HUES48 (cell line): ENCODE data around the gene ALOXE3.

ENCODE experiments used
- H3K27ac ChIP-seq: one replicate; pipeline ENCODE4 v1.7.0; 2013; ENCODE audit warnings: low read depth, low read length, inconsistent platforms
- H3K27me3 ChIP-seq: 2 replicates; pipeline ENCODE4 v1.6.1; 2013; ENCODE audit warnings: mild to moderate bottlenecking, low read length; ENCODE audit not compliant: control insufficient read depth, insufficient read depth
- H3K36me3 ChIP-seq: 2 replicates; pipeline ENCODE4 v1.6.1; 2013; ENCODE audit warnings: low read length; ENCODE audit not compliant: control insufficient read depth, insufficient read depth
- H3K4me1 ChIP-seq: 2 replicates; pipeline ENCODE4 v1.6.1; 2013; ENCODE audit warnings: mild to moderate bottlenecking, low read length; ENCODE audit not compliant: control insufficient read depth, insufficient read depth
- H3K4me3 ChIP-seq: 2 replicates; pipeline ENCODE4 v1.5.1; 2013; ENCODE audit warnings: mild to moderate bottlenecking, low read depth, low read length
- H3K9ac ChIP-seq: 2 replicates; pipeline ENCODE4 v1.6.1; 2013; ENCODE audit warnings: mild to moderate bottlenecking, low read depth, low read length, moderate library complexity
- H3K9me3 ChIP-seq: 2 replicates; pipeline ENCODE4 v1.6.1; 2013; ENCODE audit warnings: low read length; ENCODE audit not compliant: control insufficient read depth, insufficient read depth

The ALOXE3 gene

GRCh38 chr17:8117980-8118768 is at the start of gene ALOXE3:
TSS of gene ALOXE3 (minus strand) at chr17:8118514. CDS start at chr17:8117990, 524 bp downstream.
- peak within 1 kb of the TSS; percentile 88 for H3K4me3 ChIP-seq
- H3K36me3 ChIP-seq = no peaks in the 10 kb centered on the region
- H3K4me1 ChIP-seq = peaks cover 9% of the 10 kb centered on the region; the same call in 1 of the 2 replicates
- no peak within 1 kb of the TSS for H3K9ac ChIP-seq
- no peak within 1 kb of the TSS for H3K27ac ChIP-seq
- peaks cover 53% of the 10 kb centered on the region for H3K27me3 ChIP-seq
- H3K9me3 ChIP-seq = no peaks in the 10 kb centered on the region

GRCh38 chr17:8167526-8167925 is 49.2 kb upstream of the ALOXE3 start:
- H3K4me1 ChIP-seq = peaks cover 13% of the 10 kb centered on the region
- H3K36me3 ChIP-seq = no peaks in the 10 kb centered on the region
- no peak overlapping the region for H3K9ac ChIP-seq
- H3K4me3 ChIP-seq = no peak overlapping the region
- no peaks in the 10 kb centered on the region for H3K27me3 ChIP-seq
- H3K9me3 ChIP-seq = no peaks in the 10 kb centered on the region
- no peak overlapping the region for H3K27ac ChIP-seq

- Histone ChIP-seq H3K9ac (no peak overlapping the region), H3K9me3 (no peaks in the 10 kb centered on the region), H3K4me1 (peaks cover 13% of the 10 kb centered on the region), H3K27me3 (no peaks in the 10 kb centered on the region), H3K27ac (no peak overlapping the region), H3K4me3 (no peak overlapping the region), H3K36me3 (no peaks in the 10 kb centered on the region)
These were observed 48.4 kb upstream of the ALOXE3 start for GRCh38 chr17:8166731-8167130.

- Histone ChIP-seq H3K27me3 (no peaks in the 10 kb centered on the region), H3K36me3 (peaks cover 15% of the 10 kb centered on the region), H3K4me3 (no peak overlapping the region), H3K9me3 (no peaks in the 10 kb centered on the region), H3K27ac (peak overlapping the region; percentile 99), H3K4me1 (peaks cover 13% of the 10 kb centered on the region), H3K9ac (no peak overlapping the region)
These were observed 46.5 kb upstream of the ALOXE3 start for GRCh38 chr17:8164815-8165131.

GRCh38 chr17:8163978-8164814 is 45.9 kb upstream of the ALOXE3 start:
- H3K4me3 ChIP-seq = peak overlapping the region; percentile 75
- peaks cover 20% of the 10 kb centered on the region for H3K36me3 ChIP-seq
- H3K9me3 ChIP-seq = no peaks in the 10 kb centered on the region
- peaks cover 13% of the 10 kb centered on the region for H3K4me1 ChIP-seq
- H3K27ac ChIP-seq = peak overlapping the region; percentile 99
- no peaks in the 10 kb centered on the region for H3K27me3 ChIP-seq
- peak overlapping the region; percentile 1; the same call in 1 of the 2 replicates for H3K9ac ChIP-seq

- Histone ChIP-seq H3K9ac (peak overlapping the region; percentile 94), H3K9me3 (no peaks in the 10 kb centered on the region), H3K4me1 (peaks cover 13% of the 10 kb centered on the region), H3K27me3 (no peaks in the 10 kb centered on the region), H3K27ac (peak overlapping the region; percentile 99), H3K4me3 (peak overlapping the region; percentile 86), H3K36me3 (peaks cover 20% of the 10 kb centered on the region)
These were observed 45.0 kb upstream of the ALOXE3 start for GRCh38 chr17:8162997-8163977.

- Histone ChIP-seq H3K9ac (peak within 1 kb of the TSS; percentile 94), H3K4me3 (peak within 1 kb of the TSS; percentile 86), H3K36me3 (peaks cover 20% of the 10 kb centered on the region), H3K4me1 (peaks cover 13% of the 10 kb centered on the region), H3K9me3 (no peaks in the 10 kb centered on the region), H3K27ac (peak within 1 kb of the TSS; percentile 99), H3K27me3 (no peaks in the 10 kb centered on the region)
These were observed 44.1 kb upstream of the ALOXE3 start, which contains the start of gene VAMP2 for GRCh38 chr17:8162233-8162996. TSS of gene VAMP2 (minus strand) at chr17:8162948. CDS start at chr17:8162879, 69 bp downstream.

- Histone ChIP-seq H3K4me1 (peaks cover 13% of the 10 kb centered on the region), H3K27ac (no peak overlapping the region)
These were observed 43.2 kb upstream of the ALOXE3 start for GRCh38 chr17:8161289-8162232.

GRCh38 chr17:8160741-8161221 is 42.5 kb upstream of the ALOXE3 start:
- Histone ChIP-seq H3K27ac (no peak overlapping the region), H3K4me1 (peaks cover 13% of the 10 kb centered on the region), H3K4me3 (no peak overlapping the region), H3K9me3 (no peaks in the 10 kb centered on the region), H3K9ac (no peak overlapping the region), H3K27me3 (no peaks in the 10 kb centered on the region), H3K36me3 (peaks cover 20% of the 10 kb centered on the region)

More at GRCh38 chr17:8161289-8162232, 43.2 kb upstream of the ALOXE3 start:
- Histone ChIP-seq H3K36me3 (peaks cover 20% of the 10 kb centered on the region), H3K4me3 (peak overlapping the region; percentile 86), H3K9me3 (no peaks in the 10 kb centered on the region), H3K9ac (no peak overlapping the region), H3K27me3 (no peaks in the 10 kb centered on the region)
